ENCODE measurements around the gene PTPRA. TPM values are rescaled to one million over a fixed set of nuclear protein-coding genes. Genes with fewer than 3 reads are reported as not detected.

Gene PTPRA
- total and polyA plus RNA-seq, 2 of the 13 experiments (the other 11 are each of a cell fraction or from before 2014, with no cell fraction given) = 47.2 to 127 TPM

DNA sequence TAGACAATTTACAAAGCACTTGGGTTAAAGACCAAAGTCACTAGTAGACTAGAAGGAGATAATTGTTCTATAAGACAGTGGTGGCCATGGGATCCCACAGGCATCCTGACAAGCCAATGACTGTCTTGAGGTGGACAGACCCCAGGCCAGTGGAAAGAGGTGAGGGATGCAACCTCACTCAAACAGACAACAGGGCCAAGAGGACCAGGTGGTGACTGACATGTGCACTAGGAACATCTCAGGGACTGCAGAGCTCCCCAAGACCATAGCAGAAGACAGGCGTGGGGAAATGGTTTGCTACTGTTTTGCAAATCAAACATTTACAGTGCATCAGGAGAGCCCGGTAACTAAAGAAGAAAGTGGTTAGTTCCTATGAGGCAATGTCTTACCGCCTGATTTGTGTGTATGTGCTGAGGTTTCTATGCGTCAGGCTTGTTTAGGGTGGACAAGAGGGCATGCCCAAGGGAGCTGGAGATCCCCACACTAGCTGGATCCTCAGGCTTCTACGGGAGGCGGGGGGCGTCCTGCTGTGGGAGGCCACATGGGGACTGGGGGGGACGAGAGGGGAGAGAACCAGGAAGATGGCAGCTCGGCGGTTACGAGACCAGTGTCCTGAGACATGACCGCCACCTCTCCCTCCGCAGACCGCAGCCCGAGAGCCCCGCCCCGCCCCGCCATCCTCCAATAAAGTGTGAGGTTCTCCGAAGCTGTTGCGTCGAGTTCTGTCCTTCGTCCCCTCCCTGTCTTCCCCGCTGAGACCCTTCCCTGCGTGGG is 171.9 kb downstream of the PTPRA start (continued):
- TF ChIP-seq EED (CRISPR knock-in tag; IDR thresholded peaks at IDR 0.05) (no peak), ZNF678 (CRISPR knock-in tag; IDR thresholded peaks at IDR 0.05) (peak; percentile 59), RBAK (CRISPR knock-in tag; IDR thresholded peaks at IDR 0.05) (peak; percentile 16; the same call in 1 of the 2 replicates), HOXA7 (CRISPR knock-in tag; IDR thresholded peaks at IDR 0.05) (no peak), ATF7-NPFF (CRISPR knock-in tag; IDR thresholded peaks at IDR 0.05; ENCODE audit: low read depth) (no peak), ZNF205 (CRISPR knock-in tag; IDR thresholded peaks at IDR 0.05) (0 out of 2 replicates have a peak, but pooled peaks have one; percentile 23), ZNF292 (CRISPR knock-in tag; IDR thresholded peaks at IDR 0.05; ENCODE audit: borderline replicate concordance, low read depth) (peak; percentile 33; the same call in 1 of the 2 replicates), GFI1 (CRISPR knock-in tag; IDR thresholded peaks at IDR 0.05; ENCODE audit: borderline replicate concordance) (peak; percentile 44; the same call in 1 of the 2 replicates), ELF4 (CRISPR knock-in tag; IDR thresholded peaks at IDR 0.05; ENCODE audit: borderline replicate concordance) (no peak), ZFP1 (CRISPR knock-in tag; IDR thresholded peaks at IDR 0.05) (no peak), ZNF564 (CRISPR knock-in tag; IDR thresholded peaks at IDR 0.05) (no peak), ZNF7 (CRISPR knock-in tag; IDR thresholded peaks at IDR 0.05) (0 out of 2 replicates have a peak, but pooled peaks have one; percentile 7), ZNF549 (CRISPR knock-in tag; IDR thresholded peaks at IDR 0.05) (no peak), CAMTA2 (CRISPR knock-in tag; IDR thresholded peaks at IDR 0.05; ENCODE audit: borderline replicate concordance) (peak; percentile 63; the same call in 1 of the 2 replicates), ZNF282 (IDR thresholded peaks at IDR 0.05; ENCODE audit: partially characterized antibody) (no peak), SPEN (CRISPR knock-in tag; IDR thresholded peaks at IDR 0.05; ENCODE audit: low read depth) (no peak), ZNF441 (CRISPR knock-in tag; IDR thresholded peaks at IDR 0.05; ENCODE audit: borderline replicate concordance) (peak; percentile 83; the same call in 1 of the 2 replicates), TMF1 (CRISPR knock-in tag; IDR thresholded peaks at IDR 0.05; ENCODE audit: low read depth) (peak; percentile 49), TGIF2 (CRISPR knock-in tag; IDR thresholded peaks at IDR 0.05) (0 out of 2 replicates have a peak, but pooled peaks have one; percentile 2), ZNF274 (CRISPR knock-in tag; IDR thresholded peaks at IDR 0.05) (no peak), ZNF746 (CRISPR knock-in tag; IDR thresholded peaks at IDR 0.05) (no peak), CHD4 (IDR thresholded peaks at IDR 0.05; ENCODE audit: borderline replicate concordance, low read length) (no peak)
- TF ChIP-seq, protein P1, sequence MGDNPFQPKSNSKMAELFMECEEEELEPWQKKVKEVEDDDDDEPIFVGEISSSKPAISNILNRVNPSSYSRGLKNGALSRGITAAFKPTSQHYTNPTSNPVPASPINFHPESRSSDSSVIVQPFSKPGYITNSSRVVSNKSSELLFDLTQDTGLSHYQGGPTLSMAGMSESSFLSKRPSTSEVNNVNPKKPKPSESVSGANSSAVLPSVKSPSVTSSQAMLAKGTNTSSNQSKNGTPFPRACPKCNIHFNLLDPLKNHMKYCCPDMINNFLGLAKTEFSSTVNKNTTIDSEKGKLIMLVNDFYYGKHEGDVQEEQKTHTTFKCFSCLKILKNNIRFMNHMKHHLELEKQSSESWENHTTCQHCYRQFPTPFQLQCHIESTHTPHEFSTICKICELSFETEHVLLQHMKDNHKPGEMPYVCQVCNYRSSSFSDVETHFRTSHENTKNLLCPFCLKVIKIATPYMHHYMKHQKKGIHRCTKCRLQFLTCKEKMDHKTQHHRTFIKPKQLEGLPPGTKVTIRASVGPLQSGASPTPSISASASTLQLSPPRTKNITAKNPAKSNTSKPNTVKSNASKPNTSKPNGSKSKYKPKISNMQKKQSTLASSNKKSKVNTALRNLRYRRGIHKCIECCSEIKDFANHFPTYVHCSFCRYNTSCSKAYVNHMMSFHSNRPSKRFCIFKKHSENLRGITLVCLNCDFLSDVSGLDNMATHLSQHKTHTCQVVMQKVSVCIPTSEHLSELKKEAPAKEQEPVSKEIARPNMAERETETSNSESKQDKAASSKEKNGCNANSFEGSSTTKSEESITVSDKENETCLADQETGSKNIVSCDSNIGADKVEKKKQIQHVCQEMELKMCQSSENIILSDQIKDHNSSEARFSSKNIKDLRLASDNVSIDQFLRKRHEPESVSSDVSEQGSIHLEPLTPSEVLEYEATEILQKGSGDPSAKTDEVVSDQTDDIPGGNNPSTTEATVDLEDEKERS (CRISPR knock-in tag; IDR thresholded peaks at IDR 0.05) = no peak
- TF ChIP-seq, protein P2, sequence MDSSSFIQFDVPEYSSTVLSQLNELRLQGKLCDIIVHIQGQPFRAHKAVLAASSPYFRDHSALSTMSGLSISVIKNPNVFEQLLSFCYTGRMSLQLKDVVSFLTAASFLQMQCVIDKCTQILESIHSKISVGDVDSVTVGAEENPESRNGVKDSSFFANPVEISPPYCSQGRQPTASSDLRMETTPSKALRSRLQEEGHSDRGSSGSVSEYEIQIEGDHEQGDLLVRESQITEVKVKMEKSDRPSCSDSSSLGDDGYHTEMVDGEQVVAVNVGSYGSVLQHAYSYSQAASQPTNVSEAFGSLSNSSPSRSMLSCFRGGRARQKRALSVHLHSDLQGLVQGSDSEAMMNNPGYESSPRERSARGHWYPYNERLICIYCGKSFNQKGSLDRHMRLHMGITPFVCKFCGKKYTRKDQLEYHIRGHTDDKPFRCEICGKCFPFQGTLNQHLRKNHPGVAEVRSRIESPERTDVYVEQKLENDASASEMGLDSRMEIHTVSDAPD (CRISPR knock-in tag; IDR thresholded peaks at IDR 0.05) = 0 out of 2 replicates have a peak, but pooled peaks have one; percentile 72
- TF ChIP-seq, protein P3, sequence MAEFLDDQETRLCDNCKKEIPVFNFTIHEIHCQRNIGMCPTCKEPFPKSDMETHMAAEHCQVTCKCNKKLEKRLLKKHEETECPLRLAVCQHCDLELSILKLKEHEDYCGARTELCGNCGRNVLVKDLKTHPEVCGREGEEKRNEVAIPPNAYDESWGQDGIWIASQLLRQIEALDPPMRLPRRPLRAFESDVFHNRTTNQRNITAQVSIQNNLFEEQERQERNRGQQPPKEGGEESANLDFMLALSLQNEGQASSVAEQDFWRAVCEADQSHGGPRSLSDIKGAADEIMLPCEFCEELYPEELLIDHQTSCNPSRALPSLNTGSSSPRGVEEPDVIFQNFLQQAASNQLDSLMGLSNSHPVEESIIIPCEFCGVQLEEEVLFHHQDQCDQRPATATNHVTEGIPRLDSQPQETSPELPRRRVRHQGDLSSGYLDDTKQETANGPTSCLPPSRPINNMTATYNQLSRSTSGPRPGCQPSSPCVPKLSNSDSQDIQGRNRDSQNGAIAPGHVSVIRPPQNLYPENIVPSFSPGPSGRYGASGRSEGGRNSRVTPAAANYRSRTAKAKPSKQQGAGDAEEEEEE (CRISPR knock-in tag; IDR thresholded peaks at IDR 0.05; ENCODE audit: borderline replicate concordance) = 0 out of 2 replicates have a peak, but pooled peaks have one; percentile 13
